OCI-LY1 (cell line): ENCODE measurements around the gene SLC35F6.

Experiments used
- CTCF ChIP-seq: fragments of 200-600 bp; sonication (generic), shearing (Covaris generic); IDR thresholded peaks from 2 replicates; pipeline ENCODE4 v1.5.1; 2017; ENCODE audit warnings: mild to moderate bottlenecking, antibody characterized with exemption, low read length, moderate library complexity, mixed read lengths
- EZH2 ChIP-seq: fragments of 200-600 bp; sonication (generic), shearing (Covaris generic); IDR thresholded peaks from 2 replicates; pipeline ENCODE4 v1.8.0; 2017; ENCODE audit warnings: borderline replicate concordance, mixed run types, mild to moderate bottlenecking, antibody characterized with exemption, low read length, moderate library complexity, mixed read lengths

DNA sequence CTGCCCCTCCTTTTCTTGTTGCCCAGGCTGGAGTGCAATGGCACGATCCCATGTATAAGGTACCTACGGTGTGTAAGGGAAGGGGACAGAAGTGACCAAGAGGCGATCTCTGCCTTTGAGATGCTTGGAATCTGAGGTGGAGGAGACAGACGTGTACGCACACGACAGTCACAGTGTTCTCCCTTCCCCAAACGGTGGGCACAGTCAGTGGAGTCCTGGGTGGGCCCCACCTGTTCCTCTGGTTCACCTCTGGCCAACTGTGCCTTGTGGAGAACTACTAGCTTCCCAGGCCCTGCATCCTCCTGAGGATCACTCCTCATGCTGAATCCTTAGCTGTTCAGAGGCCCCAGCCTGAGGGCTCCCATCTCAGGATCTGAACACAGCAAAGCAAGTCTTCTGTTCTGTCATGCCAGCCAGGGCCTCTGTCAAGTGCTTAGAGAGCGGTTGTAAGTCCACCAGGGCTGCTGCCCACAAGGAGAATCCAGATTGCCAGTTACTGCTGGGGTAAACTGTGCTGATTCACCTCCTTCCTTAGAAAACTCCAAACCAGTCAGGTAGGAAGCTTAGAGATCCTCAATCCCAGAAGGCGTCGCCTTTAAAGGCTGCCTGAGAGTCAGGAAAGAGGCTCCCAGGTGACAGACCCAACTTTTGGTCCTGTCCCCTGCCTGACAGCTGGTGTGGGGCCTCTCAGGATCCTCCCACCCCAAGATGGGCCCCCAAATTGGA is 1.6 kb downstream of the SLC35F6 start:
- TF ChIP-seq CTCF (no peak), EZH2 (no peak)
